ENCODE data around the gene XKR8.

DNA sequence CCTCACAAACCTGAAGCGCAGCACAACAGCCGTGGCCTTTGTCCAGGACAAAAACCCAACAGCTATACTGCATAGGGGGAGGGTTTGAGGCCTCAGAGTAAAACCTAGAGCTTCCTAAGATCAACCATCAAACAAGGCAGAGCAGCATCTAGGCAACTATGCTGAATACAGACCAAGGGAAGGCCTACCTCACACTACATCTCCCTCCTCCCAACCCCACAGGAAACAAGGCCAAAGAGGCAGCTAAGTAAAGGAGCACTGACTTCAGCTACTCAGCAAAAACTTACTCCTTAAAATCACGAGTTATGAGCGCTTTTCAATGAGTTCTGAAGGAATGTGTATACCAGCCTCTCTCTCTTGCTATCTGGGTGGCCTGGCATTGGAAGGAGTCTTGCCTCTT lies 12.4 kb downstream of the XKR8 start:
- TF ChIP-seq FOXK2 (IDR thresholded peaks at IDR 0.05) (no peak), SUZ12 (IDR thresholded peaks at IDR 0.05) (no peak), SP1 (IDR thresholded peaks at IDR 0.05) (no peak), ARNT (IDR thresholded peaks at IDR 0.05) (no peak), FOXA1 (IDR thresholded peaks at IDR 0.05) (no peak), HDGF (IDR thresholded peaks at IDR 0.05; ENCODE audit: borderline replicate concordance) (no peak), ELF4 (IDR thresholded peaks at IDR 0.05) (no peak), ZNF384 (IDR thresholded peaks at IDR 0.05) (no peak), FOXM1 (IDR thresholded peaks at IDR 0.05; ENCODE audit: borderline replicate concordance) (no peak)

All from HEK293T (cell line).